ENCODE data around the gene LRMDA. TPM values are rescaled to one million over a fixed set of nuclear protein-coding genes. Genes with fewer than 3 reads are reported as not detected.

Gene LRMDA
- total RNA-seq, 4 donors from 2014 or later, result 0.76 to 6.4 (median 1.3) TPM

GRCh38 chr10:76026176-76026771 is 594.9 kb downstream of the LRMDA start:
- H3K4me3 ChIP-seq (ENCODE audit: low read depth, poor library complexity, severe bottlenecking), result no peak overlapping the region
- TF ChIP-seq, protein P1, sequence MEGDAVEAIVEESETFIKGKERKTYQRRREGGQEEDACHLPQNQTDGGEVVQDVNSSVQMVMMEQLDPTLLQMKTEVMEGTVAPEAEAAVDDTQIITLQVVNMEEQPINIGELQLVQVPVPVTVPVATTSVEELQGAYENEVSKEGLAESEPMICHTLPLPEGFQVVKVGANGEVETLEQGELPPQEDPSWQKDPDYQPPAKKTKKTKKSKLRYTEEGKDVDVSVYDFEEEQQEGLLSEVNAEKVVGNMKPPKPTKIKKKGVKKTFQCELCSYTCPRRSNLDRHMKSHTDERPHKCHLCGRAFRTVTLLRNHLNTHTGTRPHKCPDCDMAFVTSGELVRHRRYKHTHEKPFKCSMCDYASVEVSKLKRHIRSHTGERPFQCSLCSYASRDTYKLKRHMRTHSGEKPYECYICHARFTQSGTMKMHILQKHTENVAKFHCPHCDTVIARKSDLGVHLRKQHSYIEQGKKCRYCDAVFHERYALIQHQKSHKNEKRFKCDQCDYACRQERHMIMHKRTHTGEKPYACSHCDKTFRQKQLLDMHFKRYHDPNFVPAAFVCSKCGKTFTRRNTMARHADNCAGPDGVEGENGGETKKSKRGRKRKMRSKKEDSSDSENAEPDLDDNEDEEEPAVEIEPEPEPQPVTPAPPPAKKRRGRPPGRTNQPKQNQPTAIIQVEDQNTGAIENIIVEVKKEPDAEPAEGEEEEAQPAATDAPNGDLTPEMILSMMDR (IDR thresholded peaks at IDR 0.05), result no peak
- no peak for TF ChIP-seq POLR2A (IDR thresholded peaks at IDR 0.05)
- intact Hi-C loops (cut with DNase I; ENCODE audit: low total_unique reads), result no loop called here
- 71 to 72% methylated on average over 2 of the region's 2 CpGs for WGBS, 2 donors
- DNase-seq (ENCODE audit: low spot score in 2 of 2), result no peak

DNA sequence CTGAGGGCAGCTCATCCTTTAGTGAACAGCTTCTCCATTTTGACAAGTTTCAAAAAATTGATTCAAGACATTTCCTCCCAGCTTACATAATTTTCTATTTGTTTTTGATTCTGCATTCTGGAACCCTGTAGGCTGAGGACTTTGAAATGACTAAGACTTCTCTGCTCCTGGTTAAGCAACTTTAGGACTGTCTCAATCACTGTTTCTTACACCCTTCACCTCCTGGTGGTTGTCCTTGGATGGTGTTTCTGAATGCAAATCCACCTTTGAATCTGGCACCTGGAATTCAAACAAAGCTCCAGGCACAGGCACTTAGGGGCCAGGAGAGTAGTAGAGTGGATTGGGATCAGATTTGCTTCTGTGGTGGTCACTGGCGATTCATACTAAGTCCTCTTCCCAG is 595.5 kb downstream of the LRMDA start:
- intact Hi-C loops (cut with DNase I; ENCODE audit: low total_unique reads), result no loop called here
- no peak for DNase-seq (ENCODE audit: low spot score in 2 of 2)
- WGBS, 2 donors, result 89 to 97% methylated on average over 1 of the region's 1 CpG
- no peak overlapping the region for H3K4me3 ChIP-seq (ENCODE audit: low read depth, poor library complexity, severe bottlenecking)
- TF ChIP-seq POLR2A (IDR thresholded peaks at IDR 0.05), result no peak
- TF ChIP-seq, protein P1 (IDR thresholded peaks at IDR 0.05), result no peak

DNA sequence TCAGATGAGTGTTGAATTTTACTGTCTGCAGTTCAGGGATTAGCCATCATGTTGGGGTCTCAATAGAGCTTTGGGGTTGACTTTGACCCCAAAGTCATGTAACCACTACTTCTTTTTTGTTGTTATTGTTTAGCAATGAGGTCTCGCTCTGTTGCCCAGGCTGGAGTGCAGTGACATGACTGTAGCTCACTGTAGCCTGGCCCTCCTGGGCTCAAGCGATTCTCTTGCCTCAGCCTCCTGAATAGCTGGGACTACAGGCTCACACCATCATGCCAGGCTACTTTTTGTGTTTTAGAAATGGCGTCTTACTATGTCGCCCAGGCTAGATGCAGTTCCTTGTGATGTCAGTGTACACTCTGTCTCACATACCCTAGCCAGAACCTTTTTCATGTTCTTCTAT is 598.4 kb downstream of the LRMDA start:
- WGBS, 2 donors, result 93 to 95% methylated on average over 4 of the region's 4 CpGs
- no peak overlapping the region for H3K4me3 ChIP-seq (ENCODE audit: low read depth, poor library complexity, severe bottlenecking)
- intact Hi-C loops (cut with DNase I; ENCODE audit: low total_unique reads), result no loop called here
- TF ChIP-seq POLR2A (IDR thresholded peaks at IDR 0.05), result no peak
- TF ChIP-seq, protein P1 (IDR thresholded peaks at IDR 0.05), result no peak
- DNase-seq (ENCODE audit: low spot score in 2 of 2), result no peak

DNA sequence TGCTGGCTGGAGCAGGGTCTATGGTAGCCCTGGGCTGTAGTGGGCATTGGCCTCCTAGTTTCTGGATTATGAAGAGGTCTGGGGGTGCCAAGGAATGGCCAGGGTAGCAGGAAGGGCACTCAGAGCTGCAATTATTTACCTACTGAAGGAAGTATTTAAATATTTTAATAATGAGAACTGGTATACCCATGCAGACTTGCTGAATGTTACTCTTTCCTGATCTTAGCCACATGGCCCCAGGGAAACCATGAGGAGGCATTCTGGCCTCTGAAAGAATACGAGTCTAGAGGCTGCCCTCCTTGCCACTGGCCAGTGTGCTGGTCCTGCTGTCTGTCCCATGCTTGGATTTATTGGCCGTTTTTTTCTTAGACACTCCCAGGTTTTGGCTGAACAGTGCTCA is 599.7 kb downstream of the LRMDA start:
- 80 to 97% methylated on average over 2 of the region's 2 CpGs for WGBS, 2 donors
- intact Hi-C loops (cut with DNase I; ENCODE audit: low total_unique reads), result no loop called here
- no peak overlapping the region for H3K4me3 ChIP-seq (ENCODE audit: low read depth, poor library complexity, severe bottlenecking)
- DNase-seq (ENCODE audit: low spot score in 2 of 2), result no peak
- TF ChIP-seq POLR2A (IDR thresholded peaks at IDR 0.05), result no peak
- TF ChIP-seq, protein P1 (IDR thresholded peaks at IDR 0.05), result no peak

DNA sequence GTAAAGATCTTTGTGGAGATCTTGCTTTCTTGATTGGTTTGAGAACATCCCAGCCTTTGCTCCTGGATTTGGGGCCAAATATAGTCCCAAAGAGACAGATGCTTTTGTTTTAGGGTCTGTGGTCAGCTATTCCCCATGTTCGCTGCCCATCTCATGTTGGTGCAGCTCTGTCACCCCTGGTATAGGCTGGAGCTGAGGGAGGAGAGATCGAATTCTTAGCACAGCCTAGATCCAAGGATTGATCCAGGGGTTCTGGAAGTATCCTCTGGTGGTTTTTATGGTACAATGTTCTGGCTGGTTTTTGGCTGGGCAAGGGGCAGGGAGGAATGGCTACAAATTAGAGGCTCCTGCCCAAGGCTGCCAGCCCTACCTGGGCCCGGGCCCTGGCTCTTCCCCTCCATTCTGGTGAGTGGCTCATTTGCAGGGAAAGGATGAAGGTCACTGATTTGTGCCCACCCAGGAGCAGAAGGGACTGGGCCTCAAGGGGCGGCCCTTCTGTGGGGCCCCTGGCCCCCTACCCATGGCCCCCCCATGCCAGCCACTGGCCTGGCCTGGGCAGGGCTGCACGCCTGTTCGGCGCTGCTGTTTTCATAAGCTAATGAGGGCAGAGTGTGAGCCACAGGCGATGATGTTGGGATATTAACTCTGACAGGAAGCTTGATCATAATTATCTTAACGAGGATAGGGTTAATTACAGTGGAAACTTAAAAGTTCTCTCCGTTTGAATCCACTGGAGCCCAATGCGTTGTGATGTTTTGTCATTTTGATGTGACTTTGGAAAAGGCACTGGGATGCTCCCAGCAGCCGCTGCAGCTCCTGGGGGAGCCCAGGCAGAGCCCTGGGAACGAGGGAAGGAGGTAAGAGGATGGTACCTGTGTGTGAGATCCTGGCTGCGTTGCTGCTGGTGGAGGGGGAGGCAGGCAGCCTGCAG is 600.6 kb downstream of the LRMDA start:
- DNase-seq (ENCODE audit: low spot score in 2 of 2), result no peak
- 84 to 90% methylated on average over 14 of the region's 14 CpGs for WGBS, 2 donors
- no peak overlapping the region for H3K4me3 ChIP-seq (ENCODE audit: low read depth, poor library complexity, severe bottlenecking)
- TF ChIP-seq, protein P1 (IDR thresholded peaks at IDR 0.05), result no peak
- TF ChIP-seq POLR2A (IDR thresholded peaks at IDR 0.05), result no peak
- intact Hi-C loops (cut with DNase I; ENCODE audit: low total_unique reads), result no loop called here
